Measurements from ENCODE around the gene ERVK3-1.
"Not testable (repeated sequence)": the region's sequence is repeated elsewhere in the genome, so short reads cannot be mapped to it uniquely, and the experiment has no call there.

The ERVK3-1 gene

DNA sequence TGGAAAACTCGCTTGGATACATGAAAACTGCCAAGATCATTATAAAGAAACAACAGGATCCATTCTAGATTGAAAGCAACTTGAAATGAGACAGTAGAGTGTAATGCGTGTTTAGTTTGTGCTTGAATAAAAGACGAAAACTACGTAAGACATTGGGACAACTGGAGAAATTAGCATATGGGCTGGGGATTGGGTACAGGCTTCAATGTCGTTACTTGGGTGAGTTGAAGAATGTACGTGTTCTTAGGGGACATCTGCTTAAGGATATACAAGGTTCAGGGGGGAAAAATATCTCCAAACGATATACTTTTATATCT is 471 bp upstream of the ERVK3-1 start:
- DNase-seq (ENCODE audit: low read depth, low spot score): no peak
- TF ChIP-seq YY1 (IDR thresholded peaks at IDR 0.05; ENCODE audit: insufficient read depth, insufficient read length) (no peak), ZNF274 (IDR thresholded peaks at IDR 0.05; ENCODE audit: low read depth, low read length) (no peak), SUZ12 (IDR thresholded peaks at IDR 0.05; ENCODE audit: extremely low read depth, insufficient read depth, insufficient read length) (no peak)
- Histone ChIP-seq H3K27me3 (ENCODE audit: insufficient read depth, insufficient read length) (no peaks in the 10 kb centered on the region), H3K9ac (ENCODE audit: insufficient read length, low read depth) (no peak overlapping the region), H3K4me3 (ENCODE audit: insufficient read length, low read depth) (peak overlapping the region; percentile 99), H3K9me3 (ENCODE audit: insufficient read depth, low read length) (no peaks in the 10 kb centered on the region), H3K4me1 (ENCODE audit: insufficient read depth, insufficient read length) (no peaks in the 10 kb centered on the region), H3K36me3 (ENCODE audit: insufficient read depth, insufficient read length, low read length) (peaks cover 52% of the 10 kb centered on the region)

DNA sequence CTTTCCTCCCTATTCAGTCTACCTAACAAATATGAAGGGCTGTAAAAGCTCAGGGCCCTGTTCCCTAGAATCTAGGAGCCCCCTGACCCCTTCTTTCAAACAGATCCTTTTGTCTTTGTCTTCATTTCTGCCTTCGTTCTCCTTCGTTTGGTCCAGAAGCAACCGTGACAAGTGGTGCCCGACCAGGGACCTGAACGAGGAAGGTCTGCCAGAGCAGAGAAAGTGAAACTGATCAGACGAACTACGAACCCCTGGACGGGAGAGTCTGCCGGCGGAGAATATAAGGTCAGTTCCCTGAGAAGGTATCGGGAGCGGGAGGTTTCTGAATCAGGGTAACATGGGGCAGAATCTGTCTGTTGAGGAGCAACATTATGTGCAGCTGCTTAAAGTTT is 751 bp downstream of the ERVK3-1 start:
- no peak for TF ChIP-seq ZNF274 (IDR thresholded peaks at IDR 0.05; ENCODE audit: low read depth, low read length)
- no peak for TF ChIP-seq YY1 (IDR thresholded peaks at IDR 0.05; ENCODE audit: insufficient read depth, insufficient read length)
- no peak for TF ChIP-seq SUZ12 (IDR thresholded peaks at IDR 0.05; ENCODE audit: extremely low read depth, insufficient read depth, insufficient read length)
- Histone ChIP-seq H3K9me3 (ENCODE audit: insufficient read depth, low read length) (no peaks in the 10 kb centered on the region), H3K4me3 (ENCODE audit: insufficient read length, low read depth) (peak overlapping the region; percentile 99), H3K4me1 (ENCODE audit: insufficient read depth, insufficient read length) (no peaks in the 10 kb centered on the region), H3K36me3 (ENCODE audit: insufficient read depth, insufficient read length, low read length) (peaks cover 44% of the 10 kb centered on the region), H3K9ac (ENCODE audit: insufficient read length, low read depth) (peak overlapping the region; percentile 96), H3K27me3 (ENCODE audit: insufficient read depth, insufficient read length) (no peaks in the 10 kb centered on the region)
- DNase-seq (ENCODE audit: low read depth, low spot score): no peak

DNA sequence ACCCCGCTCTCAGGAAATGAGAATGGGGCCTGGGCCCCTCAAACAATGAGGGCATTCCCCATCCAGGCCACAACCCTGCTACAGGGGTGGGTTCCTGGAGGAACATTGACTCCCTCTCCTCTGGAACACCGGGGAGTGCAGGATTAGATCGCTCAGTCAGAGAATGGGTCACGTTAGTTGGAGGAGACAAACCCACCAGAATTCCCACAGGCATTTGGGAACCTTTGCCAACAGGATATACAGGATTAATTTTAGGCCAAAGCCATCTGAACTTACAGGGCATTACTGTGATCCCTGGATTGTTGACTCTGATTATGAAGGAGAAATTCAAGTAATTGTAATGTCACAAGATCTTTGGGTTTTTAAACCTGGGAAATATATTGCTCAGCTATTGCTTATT is 2.6 kb downstream of the ERVK3-1 start:
- no peak overlapping the region for H3K9ac ChIP-seq (ENCODE audit: insufficient read length, low read depth)
- peaks cover 55% of the 10 kb centered on the region for H3K36me3 ChIP-seq (ENCODE audit: insufficient read depth, insufficient read length, low read length)
- no peak overlapping the region for H3K4me3 ChIP-seq (ENCODE audit: insufficient read length, low read depth)
- TF ChIP-seq YY1 (IDR thresholded peaks at IDR 0.05; ENCODE audit: insufficient read depth, insufficient read length): no peak
- no peak for TF ChIP-seq SUZ12 (IDR thresholded peaks at IDR 0.05; ENCODE audit: extremely low read depth, insufficient read depth, insufficient read length)
- no peak for TF ChIP-seq ZNF274 (IDR thresholded peaks at IDR 0.05; ENCODE audit: low read depth, low read length)
- no peaks in the 10 kb centered on the region for H3K4me1 ChIP-seq (ENCODE audit: insufficient read depth, insufficient read length)
- H3K27me3 ChIP-seq (ENCODE audit: insufficient read depth, insufficient read length): no peaks in the 10 kb centered on the region
- no peaks in the 10 kb centered on the region for H3K9me3 ChIP-seq (ENCODE audit: insufficient read depth, low read length)
- DNase-seq (ENCODE audit: low read depth, low spot score): no peak

DNA sequence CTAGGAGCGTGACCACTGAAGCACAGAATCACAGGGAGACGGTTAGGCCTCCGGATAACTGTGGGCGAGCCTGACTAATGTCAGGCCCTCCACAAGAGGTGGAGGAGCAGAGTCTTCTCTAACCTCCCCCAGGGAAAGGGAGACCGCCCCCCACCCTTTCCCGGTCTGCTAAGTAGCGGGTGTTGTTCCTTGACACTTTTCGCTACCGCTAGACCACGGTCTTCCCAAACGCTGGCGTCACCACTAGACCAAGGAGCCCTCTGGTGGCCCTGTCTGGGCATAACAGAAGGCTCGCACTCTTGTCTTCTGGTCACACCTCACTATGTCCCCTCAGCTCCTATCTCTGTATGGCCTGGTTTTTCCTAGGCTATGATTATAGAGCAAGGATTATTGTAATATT is 5.5 kb downstream of the ERVK3-1 start:
- not testable (repeated sequence) for H3K9ac ChIP-seq (ENCODE audit: insufficient read length, low read depth); H3K4me1 ChIP-seq (ENCODE audit: insufficient read depth, insufficient read length); H3K27me3 ChIP-seq (ENCODE audit: insufficient read depth, insufficient read length); H3K9me3 ChIP-seq (ENCODE audit: insufficient read depth, low read length); H3K4me3 ChIP-seq (ENCODE audit: insufficient read length, low read depth)
- peak; percentile 20 for DNase-seq (ENCODE audit: low read depth, low spot score)
- peaks cover 82% of the 10 kb centered on the region for H3K36me3 ChIP-seq (ENCODE audit: insufficient read depth, insufficient read length, low read length)

DNA sequence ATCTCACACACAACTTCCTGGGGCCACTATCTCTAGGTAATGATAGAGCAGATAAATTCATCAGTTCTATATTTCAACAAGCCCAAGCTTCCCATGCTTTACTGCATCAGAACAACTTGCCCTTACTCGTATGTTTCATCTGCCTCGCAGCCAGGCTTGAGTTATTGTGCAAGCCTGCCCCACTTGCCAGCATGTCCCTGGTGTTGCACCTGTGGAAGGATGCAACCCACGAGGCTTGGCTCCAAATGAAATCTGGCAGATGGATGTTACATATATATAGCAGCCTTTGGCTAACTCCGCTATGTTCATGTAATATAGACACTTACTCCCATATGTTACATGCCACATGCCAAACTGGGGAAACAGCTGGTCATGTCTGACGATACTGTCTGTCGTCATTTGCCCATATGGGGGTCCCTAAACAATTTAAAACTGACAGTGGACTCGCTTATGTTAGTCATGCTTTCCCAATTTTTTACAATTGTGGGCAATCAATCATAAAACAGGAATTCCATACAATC is 6.2 kb downstream of the ERVK3-1 start:
- no peaks in the 10 kb centered on the region for H3K27me3 ChIP-seq (ENCODE audit: insufficient read depth, insufficient read length)
- no peaks in the 10 kb centered on the region for H3K4me1 ChIP-seq (ENCODE audit: insufficient read depth, insufficient read length)
- H3K36me3 ChIP-seq (ENCODE audit: insufficient read depth, insufficient read length, low read length): peaks cover 82% of the 10 kb centered on the region
- no peaks in the 10 kb centered on the region for H3K9me3 ChIP-seq (ENCODE audit: insufficient read depth, low read length)
- TF ChIP-seq ZNF274 (IDR thresholded peaks at IDR 0.05; ENCODE audit: low read depth, low read length) (no peak), SUZ12 (IDR thresholded peaks at IDR 0.05; ENCODE audit: extremely low read depth, insufficient read depth, insufficient read length) (no peak), YY1 (IDR thresholded peaks at IDR 0.05; ENCODE audit: insufficient read depth, insufficient read length) (no peak)
- no peak overlapping the region for H3K4me3 ChIP-seq (ENCODE audit: insufficient read length, low read depth)
- H3K9ac ChIP-seq (ENCODE audit: insufficient read length, low read depth): no peak overlapping the region
- DNase-seq (ENCODE audit: low read depth, low spot score): no peak

DNA sequence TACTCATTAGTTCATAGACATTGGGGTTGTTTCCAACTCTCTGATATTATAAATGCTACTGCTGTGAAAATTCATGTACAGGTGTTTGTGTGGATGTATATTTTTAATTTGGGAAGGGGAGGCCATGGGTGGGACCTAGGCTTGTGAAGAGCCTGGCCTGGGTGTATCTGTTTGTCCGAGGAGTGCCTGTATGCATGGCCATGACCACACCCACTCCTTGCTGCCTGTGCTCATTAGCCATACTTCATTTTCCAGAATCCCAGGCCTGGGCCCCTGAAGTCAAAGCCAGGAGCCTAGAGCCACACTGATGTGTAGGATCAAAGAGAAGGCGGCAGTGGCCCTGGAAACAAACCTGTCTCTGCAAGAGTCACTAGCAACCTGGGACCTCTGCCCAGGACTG is 10.4 kb downstream of the ERVK3-1 start:
- DNase-seq (ENCODE audit: low read depth, low spot score): no peak
- H3K9me3 ChIP-seq (ENCODE audit: insufficient read depth, low read length): no peaks in the 10 kb centered on the region
- no peak overlapping the region for H3K4me3 ChIP-seq (ENCODE audit: insufficient read length, low read depth)
- H3K36me3 ChIP-seq (ENCODE audit: insufficient read depth, insufficient read length, low read length): peaks cover 58% of the 10 kb centered on the region
- TF ChIP-seq YY1 (IDR thresholded peaks at IDR 0.05; ENCODE audit: insufficient read depth, insufficient read length) (no peak), SUZ12 (IDR thresholded peaks at IDR 0.05; ENCODE audit: extremely low read depth, insufficient read depth, insufficient read length) (no peak), ZNF274 (IDR thresholded peaks at IDR 0.05; ENCODE audit: low read depth, low read length) (no peak)
- H3K27me3 ChIP-seq (ENCODE audit: insufficient read depth, insufficient read length): no peaks in the 10 kb centered on the region
- H3K4me1 ChIP-seq (ENCODE audit: insufficient read depth, insufficient read length): no peaks in the 10 kb centered on the region
- no peak overlapping the region for H3K9ac ChIP-seq (ENCODE audit: insufficient read length, low read depth)

DNA sequence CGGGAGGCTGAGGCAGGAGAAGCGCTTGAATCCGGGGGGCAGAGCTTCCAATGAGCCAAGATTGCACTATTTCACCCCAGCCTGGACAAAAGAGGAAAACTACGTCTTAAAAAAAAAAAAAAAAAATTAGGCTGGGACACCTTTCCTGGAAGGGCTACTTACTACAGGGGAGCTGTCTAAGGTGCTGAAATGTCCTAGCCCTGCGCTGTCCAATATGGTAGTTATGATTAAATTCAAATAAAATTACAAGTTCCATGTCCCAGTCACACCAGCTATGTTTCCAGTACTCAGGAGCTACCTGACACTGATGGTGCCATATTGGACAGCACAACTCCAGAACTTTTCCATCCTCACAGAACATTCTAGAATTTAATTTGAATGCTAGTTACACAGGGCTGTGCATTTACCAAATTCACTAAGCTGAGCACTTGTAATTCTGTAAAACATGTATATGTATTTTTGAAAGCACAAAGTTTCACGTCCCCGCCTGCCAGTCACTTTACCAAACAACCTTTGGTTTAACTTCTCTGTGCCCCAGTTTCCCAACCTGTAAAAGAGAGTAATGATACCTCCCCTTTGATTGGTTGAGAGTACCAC is 12.4 kb downstream of the ERVK3-1 start:
- H3K9me3 ChIP-seq (ENCODE audit: insufficient read depth, low read length): no peaks in the 10 kb centered on the region
- H3K4me1 ChIP-seq (ENCODE audit: insufficient read depth, insufficient read length): no peaks in the 10 kb centered on the region
- DNase-seq (ENCODE audit: low read depth, low spot score): no peak
- H3K36me3 ChIP-seq (ENCODE audit: insufficient read depth, insufficient read length, low read length): peaks cover 52% of the 10 kb centered on the region
- H3K27me3 ChIP-seq (ENCODE audit: insufficient read depth, insufficient read length): no peaks in the 10 kb centered on the region
- H3K9ac ChIP-seq (ENCODE audit: insufficient read length, low read depth): no peak overlapping the region
- H3K4me3 ChIP-seq (ENCODE audit: insufficient read length, low read depth): no peak overlapping the region
- TF ChIP-seq YY1 (IDR thresholded peaks at IDR 0.05; ENCODE audit: insufficient read depth, insufficient read length): no peak
- TF ChIP-seq ZNF274 (IDR thresholded peaks at IDR 0.05; ENCODE audit: low read depth, low read length): no peak
- no peak for TF ChIP-seq SUZ12 (IDR thresholded peaks at IDR 0.05; ENCODE audit: extremely low read depth, insufficient read depth, insufficient read length)

Data from NT2/D1 (cell line).